Mesothelial cell of epicardium (in vitro differentiated cells): ENCODE measurements around the gene PITPNC1. TPM values are rescaled to one million over a fixed set of nuclear protein-coding genes. Genes with fewer than 3 reads are reported as not detected.

Source experiments
- DNase-seq, 2 experiments: peaks; one replicate each; pipeline ENCODE4 v3.0.0; 2021; ENCODE audit warnings: low spot score in 2 of 2; ENCODE audit not compliant: unreplicated experiment in 2 of 2
- H3K27ac Mint-ChIP-seq: 2 replicates; pipeline ENCODE4 v1.8.0; 2021; ENCODE audit warnings: mixed read lengths
- H3K27me3 Mint-ChIP-seq: 2 replicates; pipeline ENCODE4 v1.8.0; 2021; ENCODE audit warnings: low read depth, mixed read lengths
- H3K36me3 Mint-ChIP-seq: 2 replicates; pipeline ENCODE4 v1.8.0; 2021; ENCODE audit warnings: mixed read lengths
- H3K4me1 Mint-ChIP-seq: 2 replicates; pipeline ENCODE4 v1.8.0; 2021; ENCODE audit warnings: mixed read lengths
- H3K4me3 Mint-ChIP-seq: 2 replicates; pipeline ENCODE4 v1.8.0; 2021; ENCODE audit warnings: mild to moderate bottlenecking, moderate library complexity, mixed read lengths
- H3K9me3 Mint-ChIP-seq: 2 replicates; pipeline ENCODE4 v1.8.0; 2021; ENCODE audit warnings: mixed read lengths
- total RNA-seq: library from RNA; stranded (reverse); gene quantifications from 3 replicates; pipeline ENCODE4 v1.2.1, GENCODE V29; 2021
- TF ChIP-seq, protein P1 (sequence below): fragments of 200-600 bp; sonication (generic); IDR thresholded peaks from one replicate; pipeline ENCODE4 v1.5.0; 2021; ENCODE audit warnings: antibody characterized with exemption; ENCODE audit not compliant: unreplicated experiment

The PITPNC1 gene
- total RNA-seq, 1 donor from 2014 or later = 19.9 TPM

DNA sequence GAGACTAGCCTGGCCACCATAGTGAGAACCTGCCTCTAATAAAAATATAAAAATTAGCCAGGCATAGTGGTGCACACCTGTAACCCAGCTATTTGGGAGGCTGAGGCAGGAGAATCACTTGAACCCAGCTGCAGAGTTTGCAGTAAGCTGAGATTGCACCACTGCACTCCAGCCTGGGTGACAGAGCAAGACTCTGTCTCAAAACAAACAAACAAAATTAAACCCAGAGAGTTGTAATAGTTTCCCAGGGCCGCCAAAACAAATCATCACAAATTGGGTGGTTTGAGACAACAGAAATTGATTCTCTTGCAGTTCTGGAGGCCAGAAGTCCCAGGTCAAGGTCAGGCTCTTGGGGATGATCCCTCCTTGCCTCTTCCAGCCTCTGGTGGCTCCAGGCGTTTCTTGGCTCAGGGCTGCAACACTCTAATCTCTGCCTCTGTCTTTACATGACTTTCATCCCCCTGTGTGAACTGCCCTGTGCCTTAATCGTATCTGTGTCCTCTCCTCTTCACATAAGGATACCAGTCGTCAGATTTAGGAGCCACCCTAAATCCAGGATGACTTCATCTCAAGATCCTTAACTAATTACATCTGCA is 240.3 kb downstream of the PITPNC1 start:
- Mint-ChIP-seq H3K27ac (no peak overlapping the region), H3K27me3 (no peaks in the 10 kb centered on the region), H3K4me1 (no peaks in the 10 kb centered on the region), H3K36me3 (no peaks in the 10 kb centered on the region), H3K9me3 (no peaks in the 10 kb centered on the region), H3K4me3 (no peak overlapping the region)
- no peak for DNase-seq
- TF ChIP-seq, protein P1, sequence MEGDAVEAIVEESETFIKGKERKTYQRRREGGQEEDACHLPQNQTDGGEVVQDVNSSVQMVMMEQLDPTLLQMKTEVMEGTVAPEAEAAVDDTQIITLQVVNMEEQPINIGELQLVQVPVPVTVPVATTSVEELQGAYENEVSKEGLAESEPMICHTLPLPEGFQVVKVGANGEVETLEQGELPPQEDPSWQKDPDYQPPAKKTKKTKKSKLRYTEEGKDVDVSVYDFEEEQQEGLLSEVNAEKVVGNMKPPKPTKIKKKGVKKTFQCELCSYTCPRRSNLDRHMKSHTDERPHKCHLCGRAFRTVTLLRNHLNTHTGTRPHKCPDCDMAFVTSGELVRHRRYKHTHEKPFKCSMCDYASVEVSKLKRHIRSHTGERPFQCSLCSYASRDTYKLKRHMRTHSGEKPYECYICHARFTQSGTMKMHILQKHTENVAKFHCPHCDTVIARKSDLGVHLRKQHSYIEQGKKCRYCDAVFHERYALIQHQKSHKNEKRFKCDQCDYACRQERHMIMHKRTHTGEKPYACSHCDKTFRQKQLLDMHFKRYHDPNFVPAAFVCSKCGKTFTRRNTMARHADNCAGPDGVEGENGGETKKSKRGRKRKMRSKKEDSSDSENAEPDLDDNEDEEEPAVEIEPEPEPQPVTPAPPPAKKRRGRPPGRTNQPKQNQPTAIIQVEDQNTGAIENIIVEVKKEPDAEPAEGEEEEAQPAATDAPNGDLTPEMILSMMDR = no peak

DNA sequence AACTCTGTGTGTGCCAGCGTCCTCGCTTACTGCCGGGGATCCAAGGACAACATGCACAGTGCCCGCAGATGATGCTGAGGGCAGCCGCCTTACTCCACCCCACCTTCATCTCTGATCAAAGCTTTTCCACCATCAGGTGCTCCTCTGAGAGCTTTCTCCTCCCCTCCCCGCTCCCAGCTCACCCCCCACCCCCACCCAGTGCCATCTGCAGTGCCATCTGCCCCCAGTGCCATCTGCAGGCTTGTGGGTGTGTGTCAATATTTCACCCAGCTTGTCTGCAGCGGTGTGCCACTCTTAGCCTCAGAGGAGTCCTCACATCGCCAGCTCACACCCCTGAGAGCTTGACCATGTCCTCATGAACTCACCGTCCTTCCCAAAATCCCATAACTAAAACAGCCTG is 242.5 kb downstream of the PITPNC1 start:
- Mint-ChIP-seq H3K27ac (no peak overlapping the region), H3K9me3 (no peaks in the 10 kb centered on the region), H3K36me3 (no peaks in the 10 kb centered on the region), H3K4me3 (no peak overlapping the region), H3K4me1 (no peaks in the 10 kb centered on the region), H3K27me3 (no peaks in the 10 kb centered on the region)
- no peak for DNase-seq
- TF ChIP-seq, protein P1 = no peak

DNA sequence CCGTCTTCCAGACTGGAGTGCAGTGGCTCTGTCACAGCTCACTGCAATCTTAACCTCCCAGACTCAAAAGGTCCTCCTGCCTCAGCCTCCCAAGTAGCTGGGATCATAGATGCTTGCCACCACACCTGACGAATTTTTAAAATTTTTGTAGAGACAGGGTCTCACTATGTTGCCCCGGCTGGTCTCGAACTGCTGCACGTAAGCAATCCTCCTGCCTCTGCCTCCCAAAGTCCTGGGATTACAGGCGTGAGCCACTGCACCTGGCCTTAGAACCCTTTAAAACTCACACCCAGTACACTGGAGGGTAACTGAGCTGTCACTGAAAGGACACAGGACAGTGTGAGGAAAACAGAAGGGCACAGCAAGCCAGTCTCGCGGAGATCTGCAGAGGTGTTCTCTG is 243.0 kb downstream of the PITPNC1 start:
- Mint-ChIP-seq H3K27me3 (no peaks in the 10 kb centered on the region), H3K4me3 (no peak overlapping the region), H3K27ac (no peak overlapping the region), H3K9me3 (no peaks in the 10 kb centered on the region), H3K4me1 (peaks cover 3% of the 10 kb centered on the region), H3K36me3 (no peaks in the 10 kb centered on the region)
- TF ChIP-seq, protein P1 = no peak
- no peak for DNase-seq

DNA sequence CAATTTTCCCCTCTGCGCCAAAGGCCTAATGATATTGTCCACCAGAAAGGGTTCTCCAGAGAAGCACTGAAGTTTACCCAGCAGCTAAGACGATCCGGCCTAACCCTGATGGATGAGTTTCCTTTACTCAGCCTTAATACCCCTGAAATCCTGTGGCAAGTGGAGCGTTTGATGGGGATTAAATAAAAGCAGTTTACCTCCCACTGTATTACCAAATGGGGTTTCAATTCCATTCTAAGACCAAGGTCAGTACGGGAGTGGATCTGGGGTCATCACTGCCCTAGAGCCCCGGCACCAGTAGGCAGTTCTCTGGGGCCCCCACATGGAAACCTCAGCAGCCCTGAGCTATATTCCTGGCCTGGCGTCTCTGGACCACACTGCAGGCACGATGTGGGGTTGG is 243.6 kb downstream of the PITPNC1 start:
- H3K27me3 Mint-ChIP-seq = no peaks in the 10 kb centered on the region
- H3K27ac Mint-ChIP-seq = no peak overlapping the region
- no peak overlapping the region for H3K4me3 Mint-ChIP-seq
- no peaks in the 10 kb centered on the region for H3K36me3 Mint-ChIP-seq
- H3K9me3 Mint-ChIP-seq = no peaks in the 10 kb centered on the region
- H3K4me1 Mint-ChIP-seq = peaks cover 7% of the 10 kb centered on the region
- TF ChIP-seq, protein P1 = no peak
- no peak for DNase-seq

DNA sequence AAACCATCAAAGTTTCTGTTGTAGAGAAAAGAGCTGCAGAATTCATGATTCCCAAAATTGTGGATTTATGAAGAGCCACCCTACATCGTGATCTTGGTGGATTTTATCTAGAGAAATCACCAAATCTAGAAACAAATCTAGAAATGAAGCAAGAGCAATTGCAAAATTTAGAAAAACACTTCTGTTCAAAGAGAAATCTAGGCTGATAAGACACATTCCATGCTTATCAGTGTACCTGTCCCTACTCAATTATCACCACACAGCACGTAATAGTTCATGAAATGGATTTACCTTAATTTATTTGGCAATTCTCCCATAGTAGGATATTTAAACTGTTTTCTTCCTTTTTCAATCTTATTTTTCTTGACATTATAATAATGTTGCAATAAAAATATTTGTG is 246.7 kb downstream of the PITPNC1 start:
- H3K4me3 Mint-ChIP-seq = no peak overlapping the region

More for the DNA sequence above, 246.7 kb downstream of the PITPNC1 start:
- peaks cover 7% of the 10 kb centered on the region for H3K4me1 Mint-ChIP-seq
- H3K27ac Mint-ChIP-seq = no peak overlapping the region
- no peak for DNase-seq
- TF ChIP-seq, protein P1 = no peak
- peaks cover 3% of the 10 kb centered on the region for H3K36me3 Mint-ChIP-seq
- H3K9me3 Mint-ChIP-seq = peaks cover 4% of the 10 kb centered on the region
- no peaks in the 10 kb centered on the region for H3K27me3 Mint-ChIP-seq
